ENCODE results near the gene MAML2.
"Not testable (repeated sequence)": the region's sequence is repeated elsewhere in the genome, so short reads cannot be mapped to it uniquely, and the experiment has no call there.

MAML2 gene

GRCh38 chr11:96292291-96293010 is 50.5 kb downstream of the MAML2 start:
- H3K27ac ChIP-seq: no peak overlapping the region
- TF ChIP-seq, protein P1, sequence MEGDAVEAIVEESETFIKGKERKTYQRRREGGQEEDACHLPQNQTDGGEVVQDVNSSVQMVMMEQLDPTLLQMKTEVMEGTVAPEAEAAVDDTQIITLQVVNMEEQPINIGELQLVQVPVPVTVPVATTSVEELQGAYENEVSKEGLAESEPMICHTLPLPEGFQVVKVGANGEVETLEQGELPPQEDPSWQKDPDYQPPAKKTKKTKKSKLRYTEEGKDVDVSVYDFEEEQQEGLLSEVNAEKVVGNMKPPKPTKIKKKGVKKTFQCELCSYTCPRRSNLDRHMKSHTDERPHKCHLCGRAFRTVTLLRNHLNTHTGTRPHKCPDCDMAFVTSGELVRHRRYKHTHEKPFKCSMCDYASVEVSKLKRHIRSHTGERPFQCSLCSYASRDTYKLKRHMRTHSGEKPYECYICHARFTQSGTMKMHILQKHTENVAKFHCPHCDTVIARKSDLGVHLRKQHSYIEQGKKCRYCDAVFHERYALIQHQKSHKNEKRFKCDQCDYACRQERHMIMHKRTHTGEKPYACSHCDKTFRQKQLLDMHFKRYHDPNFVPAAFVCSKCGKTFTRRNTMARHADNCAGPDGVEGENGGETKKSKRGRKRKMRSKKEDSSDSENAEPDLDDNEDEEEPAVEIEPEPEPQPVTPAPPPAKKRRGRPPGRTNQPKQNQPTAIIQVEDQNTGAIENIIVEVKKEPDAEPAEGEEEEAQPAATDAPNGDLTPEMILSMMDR (conservative IDR thresholded peaks at IDR 0.05): no peak

- no peak overlapping the region for H3K27ac ChIP-seq
- TF ChIP-seq, protein P1 (conservative IDR thresholded peaks at IDR 0.05): no peak
Measured at GRCh38 chr11:96290631-96291030, 52.4 kb downstream of the MAML2 start.

DNA sequence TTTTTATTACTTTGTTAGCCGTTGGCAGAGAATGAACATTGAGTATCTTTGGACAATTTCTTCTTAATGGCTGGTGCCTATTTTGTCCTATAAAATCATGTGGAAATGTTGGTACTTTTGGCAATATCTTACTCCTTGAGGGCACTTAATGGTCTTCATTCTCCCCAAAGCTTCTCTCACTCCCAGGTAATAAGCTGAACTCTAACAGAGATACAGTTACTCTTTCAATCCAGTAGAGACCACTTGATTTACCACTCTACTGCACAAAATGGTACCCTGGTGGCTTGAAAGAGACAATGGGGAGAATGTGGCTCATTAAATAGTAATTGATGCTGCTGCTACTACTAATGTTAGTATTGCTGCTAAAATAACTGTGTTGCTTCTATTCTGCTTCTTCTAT is 53.0 kb downstream of the MAML2 start:
- TF ChIP-seq, protein P1 (conservative IDR thresholded peaks at IDR 0.05): no peak
- H3K27ac ChIP-seq: no peak overlapping the region

- TF ChIP-seq, protein P1 (conservative IDR thresholded peaks at IDR 0.05): no peak
- no peak overlapping the region for H3K27ac ChIP-seq
Measured at GRCh38 chr11:96288915-96289314, 54.1 kb downstream of the MAML2 start.

GRCh38 chr11:96287822-96288439 is 55.1 kb downstream of the MAML2 start:
- H3K27ac ChIP-seq: no peak overlapping the region
- TF ChIP-seq, protein P1 (conservative IDR thresholded peaks at IDR 0.05): no peak

DNA sequence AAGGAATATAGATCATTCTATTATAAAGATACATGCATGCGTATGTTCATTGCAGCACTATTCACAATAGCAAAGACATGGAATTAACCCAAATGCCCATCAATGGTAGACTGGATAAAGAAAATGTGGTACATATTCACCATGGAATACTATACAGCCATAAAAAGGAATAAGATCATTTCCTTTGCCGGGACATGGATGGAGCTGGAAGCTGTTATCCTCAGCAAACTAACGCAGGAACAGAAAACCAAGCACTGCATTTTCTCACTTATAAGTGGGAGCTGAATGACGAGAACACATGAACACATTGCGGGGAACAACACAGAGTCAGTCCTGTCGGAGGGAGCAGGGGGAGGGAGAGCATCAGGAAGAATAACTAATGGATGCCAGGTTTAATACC is 57.0 kb downstream of the MAML2 start:
- not testable (repeated sequence) for H3K27ac ChIP-seq

- TF ChIP-seq, protein P1 (conservative IDR thresholded peaks at IDR 0.05): no peak
- H3K27ac ChIP-seq: no peak overlapping the region
Measured at GRCh38 chr11:96284917-96285316, 58.1 kb downstream of the MAML2 start.

DNA sequence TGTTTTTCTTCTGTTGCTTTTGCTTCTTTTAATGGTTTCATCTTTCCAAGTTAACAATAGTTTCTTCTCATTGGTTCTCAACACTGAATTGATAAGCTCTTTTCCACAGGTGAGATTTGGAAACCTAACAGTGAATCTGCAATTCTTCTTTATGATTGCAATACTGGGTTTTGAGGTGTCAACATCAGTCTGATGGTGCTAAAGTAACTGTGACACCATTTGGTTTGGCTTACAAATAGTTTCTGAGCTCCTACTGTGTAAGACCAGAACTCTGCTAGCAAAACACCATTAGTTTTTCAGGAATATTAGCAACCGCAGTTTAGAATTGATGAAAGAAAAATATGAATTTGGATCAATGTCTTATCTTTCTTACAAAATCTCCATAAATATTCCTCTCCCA is 58.6 kb downstream of the MAML2 start:
- H3K27ac ChIP-seq: no peak overlapping the region
- TF ChIP-seq, protein P1 (conservative IDR thresholded peaks at IDR 0.05): no peak
